ENCODE results near the gene PRKAG2.
A peak's percentile ranks its signal among the peaks of the same experiment; 100 is the strongest.
"Not testable (repeated sequence)": the region's sequence is repeated elsewhere in the genome, so short reads cannot be mapped to it uniquely, and the experiment has no call there.

PRKAG2 gene

GRCh38 chr7:151884312-151885201, 7.6 kb upstream of the PRKAG2 start:
- Histone ChIP-seq H3K4me3 (ENCODE audit: low read length in 2 of 2) (no peak overlapping the region), H3K36me3 (ENCODE audit: control insufficient read depth in 2 of 2, insufficient read depth in 2 of 2, low read length in 2 of 2) (no peaks in the 10 kb centered on the region), H3K27me3 (ENCODE audit: control insufficient read depth in 1 of 2, insufficient read depth in 2 of 2, low read length in 2 of 2) (peaks cover 5% of the 10 kb centered on the region in 2 donors), H3K4me1 (ENCODE audit: control insufficient read depth, insufficient read depth, low read length) (no peaks in the 10 kb centered on the region), H3K27ac (ENCODE audit: low read length) (no peak overlapping the region), H3K9me3 (ENCODE audit: control insufficient read depth in 2 of 2, low read length in 2 of 2) (no peaks in the 10 kb centered on the region), H3K9ac (ENCODE audit: low read length in 2 of 2) (no peak overlapping the region)

GRCh38 chr7:151883857-151884256, 6.9 kb upstream of the PRKAG2 start:
- Histone ChIP-seq H3K36me3 (ENCODE audit: control insufficient read depth in 2 of 2, insufficient read depth in 2 of 2, low read length in 2 of 2) (no peaks in the 10 kb centered on the region), H3K27me3 (ENCODE audit: control insufficient read depth in 1 of 2, insufficient read depth in 2 of 2, low read length in 2 of 2) (peaks cover 5% of the 10 kb centered on the region in 2 donors), H3K4me1 (ENCODE audit: control insufficient read depth, insufficient read depth, low read length) (no peaks in the 10 kb centered on the region), H3K9ac (ENCODE audit: low read length in 2 of 2) (no peak overlapping the region), H3K4me3 (ENCODE audit: low read length in 2 of 2) (no peak overlapping the region), H3K27ac (ENCODE audit: low read length) (no peak overlapping the region), H3K9me3 (ENCODE audit: control insufficient read depth in 2 of 2, low read length in 2 of 2) (no peaks in the 10 kb centered on the region)

GRCh38 chr7:151882734-151883133, 5.8 kb upstream of the PRKAG2 start:
- Histone ChIP-seq H3K4me3 (ENCODE audit: low read length in 2 of 2) (no peak overlapping the region), H3K27ac (ENCODE audit: low read length) (no peak overlapping the region)

GRCh38 chr7:151880688-151881087, 3.8 kb upstream of the PRKAG2 start:
- Histone ChIP-seq H3K9ac (ENCODE audit: low read length in 2 of 2) (no peak overlapping the region), H3K9me3 (ENCODE audit: control insufficient read depth in 2 of 2, low read length in 2 of 2) (no peaks in the 10 kb centered on the region), H3K4me3 (ENCODE audit: low read length in 2 of 2) (no peak overlapping the region), H3K27me3 (ENCODE audit: control insufficient read depth in 1 of 2, insufficient read depth in 2 of 2, low read length in 2 of 2) (peaks cover 2 to 5% of the 10 kb centered on the region in 2 donors), H3K4me1 (ENCODE audit: control insufficient read depth, insufficient read depth, low read length) (peaks cover 16% of the 10 kb centered on the region), H3K27ac (ENCODE audit: low read length) (no peak overlapping the region), H3K36me3 (ENCODE audit: control insufficient read depth in 2 of 2, insufficient read depth in 2 of 2, low read length in 2 of 2) (no peaks in the 10 kb centered on the region)

More at GRCh38 chr7:151882734-151883133, 5.8 kb upstream of the PRKAG2 start:
- Histone ChIP-seq H3K9ac (ENCODE audit: low read length in 2 of 2) (no peak overlapping the region), H3K27me3 (ENCODE audit: control insufficient read depth in 1 of 2, insufficient read depth in 2 of 2, low read length in 2 of 2) (peaks cover 5% of the 10 kb centered on the region in 2 donors), H3K9me3 (ENCODE audit: control insufficient read depth in 2 of 2, low read length in 2 of 2) (no peaks in the 10 kb centered on the region), H3K36me3 (ENCODE audit: control insufficient read depth in 2 of 2, insufficient read depth in 2 of 2, low read length in 2 of 2) (no peaks in the 10 kb centered on the region), H3K4me1 (ENCODE audit: control insufficient read depth, insufficient read depth, low read length) (peaks cover 6% of the 10 kb centered on the region)

- no peak overlapping the region for H3K27ac ChIP-seq (ENCODE audit: low read length)
- peaks cover 23% of the 10 kb centered on the region for H3K4me1 ChIP-seq (ENCODE audit: control insufficient read depth, insufficient read depth, low read length)
- peak overlapping the region in 1 of 2 donors; percentile 44 for H3K9ac ChIP-seq (ENCODE audit: low read length in 2 of 2)
Observed at GRCh38 chr7:151877911-151878835, 1.3 kb upstream of the PRKAG2 start.

GRCh38 chr7:151875942-151876898, 695 bp downstream of the PRKAG2 start:
- Histone ChIP-seq H3K27ac (ENCODE audit: low read length) (peak overlapping the region; percentile 60), H3K27me3 (ENCODE audit: control insufficient read depth in 1 of 2, insufficient read depth in 2 of 2, low read length in 2 of 2) (no peaks in the 10 kb centered on the region), H3K9ac (ENCODE audit: low read length in 2 of 2) (peak overlapping the region; percentile 62 to 66), H3K4me3 (ENCODE audit: low read length in 2 of 2) (peak overlapping the region; percentile 82 to 86), H3K4me1 (ENCODE audit: control insufficient read depth, insufficient read depth, low read length) (peaks cover 26% of the 10 kb centered on the region), H3K36me3 (ENCODE audit: control insufficient read depth in 2 of 2, insufficient read depth in 2 of 2, low read length in 2 of 2) (no peaks in the 10 kb centered on the region), H3K9me3 (ENCODE audit: control insufficient read depth in 2 of 2, low read length in 2 of 2) (no peaks in the 10 kb centered on the region)

More at GRCh38 chr7:151877911-151878835, 1.3 kb upstream of the PRKAG2 start:
- Histone ChIP-seq H3K4me3 (ENCODE audit: low read length in 2 of 2) (peak overlapping the region; percentile 48 to 86), H3K27me3 (ENCODE audit: control insufficient read depth in 1 of 2, insufficient read depth in 2 of 2, low read length in 2 of 2) (peaks cover 0 to 2% of the 10 kb centered on the region in 2 donors), H3K36me3 (ENCODE audit: control insufficient read depth in 2 of 2, insufficient read depth in 2 of 2, low read length in 2 of 2) (no peaks in the 10 kb centered on the region), H3K9me3 (ENCODE audit: control insufficient read depth in 2 of 2, low read length in 2 of 2) (no peaks in the 10 kb centered on the region)

GRCh38 chr7:151874479-151874878, 2.4 kb downstream of the PRKAG2 start:
- H3K9me3 ChIP-seq (ENCODE audit: control insufficient read depth in 2 of 2, low read length in 2 of 2); H3K4me3 ChIP-seq (ENCODE audit: low read length in 2 of 2); H3K36me3 ChIP-seq (ENCODE audit: control insufficient read depth in 2 of 2, insufficient read depth in 2 of 2, low read length in 2 of 2); H3K27ac ChIP-seq (ENCODE audit: low read length); H3K27me3 ChIP-seq (ENCODE audit: control insufficient read depth in 1 of 2, insufficient read depth in 2 of 2, low read length in 2 of 2); H3K9ac ChIP-seq (ENCODE audit: low read length in 2 of 2): not testable (repeated sequence)
- peaks cover 36% of the 10 kb centered on the region for H3K4me1 ChIP-seq (ENCODE audit: control insufficient read depth, insufficient read depth, low read length)

- no peaks in the 10 kb centered on the region for H3K9me3 ChIP-seq (ENCODE audit: control insufficient read depth in 2 of 2, low read length in 2 of 2)
- H3K27ac ChIP-seq (ENCODE audit: low read length): no peak overlapping the region
- H3K4me3 ChIP-seq (ENCODE audit: low read length in 2 of 2): no peak overlapping the region
- H3K27me3 ChIP-seq (ENCODE audit: control insufficient read depth in 1 of 2, insufficient read depth in 2 of 2, low read length in 2 of 2): no peaks in the 10 kb centered on the region
- peaks cover 46% of the 10 kb centered on the region for H3K4me1 ChIP-seq (ENCODE audit: control insufficient read depth, insufficient read depth, low read length)
- H3K36me3 ChIP-seq (ENCODE audit: control insufficient read depth in 2 of 2, insufficient read depth in 2 of 2, low read length in 2 of 2): no peaks in the 10 kb centered on the region
- no peak overlapping the region for H3K9ac ChIP-seq (ENCODE audit: low read length in 2 of 2)
Observed at GRCh38 chr7:151873402-151873965, 3.4 kb downstream of the PRKAG2 start.

GRCh38 chr7:151872531-151873401, 4.1 kb downstream of the PRKAG2 start:
- Histone ChIP-seq H3K36me3 (ENCODE audit: control insufficient read depth in 2 of 2, insufficient read depth in 2 of 2, low read length in 2 of 2) (no peaks in the 10 kb centered on the region), H3K4me3 (ENCODE audit: low read length in 2 of 2) (no peak overlapping the region), H3K9me3 (ENCODE audit: control insufficient read depth in 2 of 2, low read length in 2 of 2) (no peaks in the 10 kb centered on the region), H3K9ac (ENCODE audit: low read length in 2 of 2) (no peak overlapping the region), H3K4me1 (ENCODE audit: control insufficient read depth, insufficient read depth, low read length) (peaks cover 46% of the 10 kb centered on the region), H3K27ac (ENCODE audit: low read length) (no peak overlapping the region), H3K27me3 (ENCODE audit: control insufficient read depth in 1 of 2, insufficient read depth in 2 of 2, low read length in 2 of 2) (no peaks in the 10 kb centered on the region)

All from stomach smooth muscle (tissue), 2 donors.